HepG2 (cell line): ENCODE measurements around the gene DPF1. TPM values are rescaled to one million over a fixed set of nuclear protein-coding genes. Genes with fewer than 3 reads are reported as not detected.

ENCODE experiments used
- NAIF1 ChIP-seq: sonication (generic); formaldehyde crosslinking; IDR thresholded peaks from 2 replicates; pipeline ENCODE4 v1.5.0; 2020; ENCODE audit warnings: mild to moderate bottlenecking, missing genetic modification reagents, borderline replicate concordance
- PITX1 ChIP-seq: sonication (generic); formaldehyde crosslinking; IDR thresholded peaks from 2 replicates; pipeline ENCODE4 v1.5.1; 2020; ENCODE audit warnings: mild to moderate bottlenecking, missing genetic modification reagents
- TRIM24 ChIP-seq: sonication (generic); formaldehyde crosslinking; IDR thresholded peaks from 2 replicates; pipeline ENCODE4 v1.8.0; 2022; ENCODE audit warnings: mild to moderate bottlenecking, missing genetic modification reagents
- ZNF350 ChIP-seq: sonication (generic); formaldehyde crosslinking; IDR thresholded peaks from 2 replicates; pipeline ENCODE4 v1.4.0; 2020; ENCODE audit warnings: mild to moderate bottlenecking, low read depth, missing genetic modification reagents, borderline replicate concordance
- ZNF484 ChIP-seq: sonication (generic); formaldehyde crosslinking; IDR thresholded peaks from 2 replicates; pipeline ENCODE4 v1.5.1; 2020; ENCODE audit warnings: mild to moderate bottlenecking, low read depth, missing genetic modification reagents, borderline replicate concordance
- ZNF510 ChIP-seq: sonication (generic); formaldehyde crosslinking; IDR thresholded peaks from 2 replicates; pipeline ENCODE4 v1.4.0; 2020; ENCODE audit warnings: low read depth, mild to moderate bottlenecking, missing genetic modification reagents
- polyA plus RNA-seq, 8 experiments: library from polyadenylated mRNA; depleted of rRNA in 3 of 8; stranded (reverse) in 7 of 8; unstranded in 1 of 8; fragments of >200 nt; fragmentation: Illumina TruSeq in 4 of 8; extraction: Trizol in 4 of 8; gene quantifications; 2 replicates each; pipeline versions ENCODE4 v1.2.1 to v1.2.3, GENCODE V29; 2011 to 2016; ENCODE audit warnings: low read depth in 4 of 8, missing spikeins in 1 of 8, mixed read lengths in 1 of 8; ENCODE audit not compliant: insufficient read depth in 1 of 8
- small RNA-seq, 3 experiments: library from RNA; depleted of rRNA; stranded (forward); fragments of <200 nt; gene quantifications; one replicate each; pipeline ENCODE3, GENCODE V24; 2012; ENCODE audit warnings: low read depth in 2 of 3, low replicate concordance in 1 of 3; ENCODE audit not compliant: insufficient read length in 3 of 3, insufficient read depth in 2 of 3
- total RNA-seq, 5 experiments: library from RNA; depleted of rRNA; stranded (reverse); fragments of >200 nt; fragmentation: Illumina TruSeq; extraction: Trizol; gene quantifications; 2 replicates each; pipeline ENCODE4 v1.2.3, GENCODE V29; 2016; ENCODE audit warnings: low read depth in 1 of 5
- TF ChIP-seq, protein P1 (sequence below): sonication (generic); formaldehyde crosslinking; IDR thresholded peaks from 2 replicates; pipeline ENCODE4 v1.4.0; 2020; ENCODE audit warnings: mild to moderate bottlenecking, missing genetic modification reagents

The DPF1 gene
- total and polyA plus RNA-seq, 2 of the 13 experiments (the other 11 are each of a cell fraction or from before 2014, with no cell fraction given), result 1.0 to 3.2 TPM

DNA sequence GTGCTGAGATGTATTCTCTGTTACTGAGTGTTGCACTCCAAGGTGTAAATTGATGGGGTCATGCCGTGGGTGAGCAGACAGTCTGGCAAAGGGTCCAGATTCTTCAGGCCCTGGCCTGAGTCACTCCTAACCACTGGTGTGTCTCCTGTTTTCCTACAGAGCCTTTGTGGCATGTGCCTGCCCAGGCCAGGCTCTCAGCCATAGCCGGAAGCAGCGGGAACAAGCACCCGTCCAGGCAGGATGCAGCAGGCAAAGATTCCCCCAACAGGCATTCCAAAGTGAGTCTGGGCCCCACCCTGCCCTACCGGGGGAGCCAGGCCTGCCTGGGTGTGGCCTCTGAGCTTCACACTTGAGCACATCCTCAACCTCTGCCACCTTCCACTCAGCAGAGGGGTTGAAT, 61.9 kb downstream of the DPF1 start (continued):
- TF ChIP-seq, protein P1, sequence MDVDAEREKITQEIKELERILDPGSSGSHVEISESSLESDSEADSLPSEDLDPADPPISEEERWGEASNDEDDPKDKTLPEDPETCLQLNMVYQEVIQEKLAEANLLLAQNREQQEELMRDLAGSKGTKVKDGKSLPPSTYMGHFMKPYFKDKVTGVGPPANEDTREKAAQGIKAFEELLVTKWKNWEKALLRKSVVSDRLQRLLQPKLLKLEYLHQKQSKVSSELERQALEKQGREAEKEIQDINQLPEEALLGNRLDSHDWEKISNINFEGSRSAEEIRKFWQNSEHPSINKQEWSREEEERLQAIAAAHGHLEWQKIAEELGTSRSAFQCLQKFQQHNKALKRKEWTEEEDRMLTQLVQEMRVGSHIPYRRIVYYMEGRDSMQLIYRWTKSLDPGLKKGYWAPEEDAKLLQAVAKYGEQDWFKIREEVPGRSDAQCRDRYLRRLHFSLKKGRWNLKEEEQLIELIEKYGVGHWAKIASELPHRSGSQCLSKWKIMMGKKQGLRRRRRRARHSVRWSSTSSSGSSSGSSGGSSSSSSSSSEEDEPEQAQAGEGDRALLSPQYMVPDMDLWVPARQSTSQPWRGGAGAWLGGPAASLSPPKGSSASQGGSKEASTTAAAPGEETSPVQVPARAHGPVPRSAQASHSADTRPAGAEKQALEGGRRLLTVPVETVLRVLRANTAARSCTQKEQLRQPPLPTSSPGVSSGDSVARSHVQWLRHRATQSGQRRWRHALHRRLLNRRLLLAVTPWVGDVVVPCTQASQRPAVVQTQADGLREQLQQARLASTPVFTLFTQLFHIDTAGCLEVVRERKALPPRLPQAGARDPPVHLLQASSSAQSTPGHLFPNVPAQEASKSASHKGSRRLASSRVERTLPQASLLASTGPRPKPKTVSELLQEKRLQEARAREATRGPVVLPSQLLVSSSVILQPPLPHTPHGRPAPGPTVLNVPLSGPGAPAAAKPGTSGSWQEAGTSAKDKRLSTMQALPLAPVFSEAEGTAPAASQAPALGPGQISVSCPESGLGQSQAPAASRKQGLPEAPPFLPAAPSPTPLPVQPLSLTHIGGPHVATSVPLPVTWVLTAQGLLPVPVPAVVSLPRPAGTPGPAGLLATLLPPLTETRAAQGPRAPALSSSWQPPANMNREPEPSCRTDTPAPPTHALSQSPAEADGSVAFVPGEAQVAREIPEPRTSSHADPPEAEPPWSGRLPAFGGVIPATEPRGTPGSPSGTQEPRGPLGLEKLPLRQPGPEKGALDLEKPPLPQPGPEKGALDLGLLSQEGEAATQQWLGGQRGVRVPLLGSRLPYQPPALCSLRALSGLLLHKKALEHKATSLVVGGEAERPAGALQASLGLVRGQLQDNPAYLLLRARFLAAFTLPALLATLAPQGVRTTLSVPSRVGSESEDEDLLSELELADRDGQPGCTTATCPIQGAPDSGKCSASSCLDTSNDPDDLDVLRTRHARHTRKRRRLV (CRISPR knock-in tag), result no peak
- TF ChIP-seq ZNF484 (no peak), ZNF510 (CRISPR knock-in tag) (no peak), ZNF350 (CRISPR knock-in tag) (no peak), TRIM24 (CRISPR knock-in tag) (no peak), NAIF1 (no peak), PITX1 (no peak)

Small RNAs within 50 kb of the gene (small RNA-seq; reads per million reads assigned to genes)
- gene RN7SL663P, result 0 reads per million in 3 experiments

Other genes with a start within 250 kb of the DPF1 start
- not detected in 2 replicates for gene PPP1R14A, start 32.2 kb upstream of the DPF1 start, total RNA-seq (2016; rRNA removed; fragmentation: Illumina TruSeq; extraction: Trizol)
- gene PPP1R14A, start 32.2 kb upstream of the DPF1 start, polyA plus RNA-seq (2011; rRNA removed), result not detected in 2 replicates
- gene SPINT2, start 40.4 kb upstream of the DPF1 start, total RNA-seq (2016; rRNA removed; fragmentation: Illumina TruSeq; extraction: Trizol), result 0.24 and 0.31 TPM in 2 replicates
- 0.77 and 0.97 TPM in 2 replicates for gene SPINT2, start 40.4 kb upstream of the DPF1 start, polyA plus RNA-seq (2011; rRNA removed)
- gene C19orf33, start 80.0 kb upstream of the DPF1 start, total RNA-seq (2016; rRNA removed; fragmentation: Illumina TruSeq; extraction: Trizol), result 2.8 and 3.3 TPM in 2 replicates
- 2.5 and 3.2 TPM in 2 replicates for gene C19orf33, start 80.0 kb upstream of the DPF1 start, polyA plus RNA-seq (2011; rRNA removed)
- gene YIF1B, start 91.7 kb upstream of the DPF1 start, total RNA-seq (2016; rRNA removed; fragmentation: Illumina TruSeq; extraction: Trizol), result 22.1 and 41.4 TPM in 2 replicates
- gene YIF1B, start 91.7 kb upstream of the DPF1 start, polyA plus RNA-seq (2011; rRNA removed), result 85.2 and 95.6 TPM in 2 replicates
- not detected in 2 replicates for gene KCNK6, start 95.6 kb upstream of the DPF1 start, total RNA-seq (2016; rRNA removed; fragmentation: Illumina TruSeq; extraction: Trizol)
- 0.03 TPM in 2 replicates for gene KCNK6, start 95.6 kb upstream of the DPF1 start, polyA plus RNA-seq (2011; rRNA removed)
- 0.21 and 1.0 TPM in 2 replicates for gene CATSPERG, start 111.6 kb upstream of the DPF1 start, total RNA-seq (2016; rRNA removed; fragmentation: Illumina TruSeq; extraction: Trizol)
- gene CATSPERG, start 111.6 kb upstream of the DPF1 start, polyA plus RNA-seq (2011; rRNA removed), result 0.55 and 0.86 TPM in 2 replicates
- gene PSMD8, start 150.3 kb upstream of the DPF1 start, total RNA-seq (2016; rRNA removed; fragmentation: Illumina TruSeq; extraction: Trizol), result 162 and 182 TPM in 2 replicates
- gene PSMD8, start 150.3 kb upstream of the DPF1 start, polyA plus RNA-seq (2011; rRNA removed), result 296 and 301 TPM in 2 replicates
- not detected in 2 replicates for gene GGN, start 163.8 kb upstream of the DPF1 start, total RNA-seq (2016; rRNA removed; fragmentation: Illumina TruSeq; extraction: Trizol)
- gene GGN, start 163.8 kb upstream of the DPF1 start, polyA plus RNA-seq (2011; rRNA removed), result 0.07 TPM in 1 of 2 replicates, not detected in the other
- gene SPRED3, start 164.5 kb upstream of the DPF1 start, total RNA-seq (2016; rRNA removed; fragmentation: Illumina TruSeq; extraction: Trizol), result 0.06 and 0.15 TPM in 2 replicates
- gene SPRED3, start 164.5 kb upstream of the DPF1 start, polyA plus RNA-seq (2011; rRNA removed), result 0.17 and 0.54 TPM in 2 replicates
- gene FAM98C, start 178.9 kb upstream of the DPF1 start, total RNA-seq (2016; rRNA removed; fragmentation: Illumina TruSeq; extraction: Trizol), result 7.4 and 10.0 TPM in 2 replicates
- 11.0 and 11.5 TPM in 2 replicates for gene FAM98C, start 178.9 kb upstream of the DPF1 start, polyA plus RNA-seq (2011; rRNA removed)
- gene RASGRP4, start 202.0 kb upstream of the DPF1 start, total RNA-seq (2016; rRNA removed; fragmentation: Illumina TruSeq; extraction: Trizol), result not detected in 2 replicates
- not detected in 2 replicates for gene RASGRP4, start 202.0 kb upstream of the DPF1 start, polyA plus RNA-seq (2011; rRNA removed)
- gene RYR1, start 209.5 kb upstream of the DPF1 start, total RNA-seq (2016; rRNA removed; fragmentation: Illumina TruSeq; extraction: Trizol), result not detected in 2 replicates
- gene RYR1, start 209.5 kb upstream of the DPF1 start, polyA plus RNA-seq (2011; rRNA removed), result 0.03 and 0.14 TPM in 2 replicates